Hippocampal formation (tissue), 2 donors: ENCODE measurements around the gene PEX14.

Experiments used
- DNase-seq, 2 donors: peaks; one replicate each; lab custom pipeline; 2025; lab: John Stamatoyannopoulos, UW

Gene PEX14

GRCh38 chr1:10616696-10617095, 141.9 kb downstream of the PEX14 start:
- no peak for DNase-seq

DNA sequence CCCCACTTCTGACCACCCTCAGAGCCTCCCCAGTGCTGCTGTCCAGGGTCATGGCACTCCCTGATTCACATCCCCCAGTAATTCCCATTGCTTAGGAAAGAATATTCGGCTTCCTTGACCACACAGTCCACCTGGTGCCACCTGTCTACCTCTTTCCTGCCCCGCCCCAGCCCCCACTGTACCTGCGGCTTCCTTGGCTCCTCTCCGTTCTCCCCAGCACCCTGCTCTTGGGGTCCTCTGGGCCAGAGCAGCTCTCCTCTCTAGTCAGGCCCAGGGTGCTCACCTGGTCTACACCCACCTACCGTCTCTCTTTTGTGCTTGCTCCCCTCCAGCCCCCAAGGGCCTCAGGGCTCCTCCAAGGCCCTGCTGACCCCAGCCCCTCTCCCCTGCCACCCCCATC, 142.6 kb downstream of the PEX14 start:
- no peak for DNase-seq

GRCh38 chr1:10617931-10618885, 143.5 kb downstream of the PEX14 start:
- no peak for DNase-seq

DNA sequence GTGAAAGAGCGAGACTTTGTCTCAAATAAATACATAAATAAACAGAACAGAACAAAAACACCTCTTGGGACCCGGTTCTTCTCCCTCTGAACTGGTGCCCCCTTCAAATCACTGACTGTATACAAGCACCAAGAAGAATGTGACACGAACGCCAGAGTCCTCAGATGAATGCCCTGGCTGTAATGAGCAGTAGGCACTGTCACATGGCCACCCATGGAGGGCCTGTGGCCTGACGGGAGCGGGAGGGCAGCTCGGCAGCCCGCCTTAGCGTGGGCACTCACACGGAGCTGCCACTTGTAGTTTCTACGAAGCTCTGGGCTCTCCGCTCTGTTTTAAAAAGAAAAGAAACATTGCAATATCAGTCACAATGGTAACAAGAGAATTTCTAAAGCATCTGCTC, 146.0 kb downstream of the PEX14 start:
- DNase-seq, result peak in 1 of 2 donors; percentile 31

DNA sequence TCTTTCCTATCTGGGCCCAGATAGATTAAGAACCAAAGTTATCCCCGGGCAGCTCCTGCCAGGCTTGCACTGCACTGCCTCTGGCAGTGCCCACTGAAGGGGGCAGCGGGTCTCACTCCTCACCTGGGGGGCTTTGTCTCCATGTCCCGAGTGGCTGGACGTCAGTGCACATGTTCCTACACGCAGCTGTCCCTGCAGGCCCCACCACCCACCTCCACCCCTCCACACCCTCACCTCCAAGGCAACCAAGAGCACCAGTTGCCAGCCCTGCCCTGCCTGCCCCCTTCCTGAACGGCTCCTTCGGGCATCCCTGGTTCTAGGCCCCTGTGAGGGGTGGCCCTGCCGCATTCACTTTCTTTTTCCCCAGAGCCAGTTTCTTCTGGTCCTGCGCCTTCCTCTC, 147.2 kb downstream of the PEX14 start:
- no peak for DNase-seq

GRCh38 chr1:10622910-10623685, 148.3 kb downstream of the PEX14 start:
- no peak for DNase-seq

DNA sequence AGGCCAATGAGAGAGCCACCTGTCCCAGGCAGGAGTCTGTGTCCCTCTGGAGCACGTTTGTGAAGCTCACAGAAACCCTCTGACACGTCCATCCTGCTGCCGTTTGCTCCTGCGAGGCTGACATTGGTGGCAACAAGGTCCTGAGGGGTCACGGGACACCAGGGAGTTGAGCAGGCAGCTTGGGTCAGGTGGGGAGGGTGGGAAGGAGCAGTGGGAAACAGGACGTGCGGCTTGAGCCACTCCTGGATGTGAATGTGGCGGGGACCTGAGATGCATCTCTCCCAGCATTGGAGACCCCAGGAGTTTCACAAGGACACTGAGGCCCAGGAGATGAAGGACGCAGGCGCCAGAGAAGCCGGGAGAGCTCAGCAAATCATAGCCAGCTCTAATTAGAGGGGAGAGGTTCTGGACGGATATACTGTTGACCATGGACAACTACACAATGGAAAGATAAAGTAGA, 149.0 kb downstream of the PEX14 start:
- no peak for DNase-seq

- no peak for DNase-seq
Measured at GRCh38 chr1:10624256-10625050, 149.7 kb downstream of the PEX14 start.

DNA sequence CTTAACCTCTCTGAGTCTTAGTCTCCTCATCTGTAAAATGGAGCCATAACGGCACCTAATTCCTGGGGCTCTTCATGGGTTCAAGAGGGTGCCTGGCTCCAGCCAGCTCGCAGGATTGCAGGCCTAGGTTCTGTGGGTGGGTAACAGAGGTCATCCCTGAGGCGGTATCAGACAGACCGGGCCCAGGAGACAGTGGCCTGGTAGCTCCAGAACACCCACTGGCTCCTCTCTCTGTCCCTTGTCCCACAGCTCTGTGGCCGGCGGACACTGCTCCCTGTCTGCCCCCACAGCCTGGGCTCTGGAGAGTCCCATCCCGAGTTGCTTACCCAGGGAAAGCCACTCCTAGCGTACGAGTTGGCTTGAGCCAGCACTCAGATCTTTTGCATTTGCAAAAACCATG, 150.3 kb downstream of the PEX14 start:
- no peak for DNase-seq

DNA sequence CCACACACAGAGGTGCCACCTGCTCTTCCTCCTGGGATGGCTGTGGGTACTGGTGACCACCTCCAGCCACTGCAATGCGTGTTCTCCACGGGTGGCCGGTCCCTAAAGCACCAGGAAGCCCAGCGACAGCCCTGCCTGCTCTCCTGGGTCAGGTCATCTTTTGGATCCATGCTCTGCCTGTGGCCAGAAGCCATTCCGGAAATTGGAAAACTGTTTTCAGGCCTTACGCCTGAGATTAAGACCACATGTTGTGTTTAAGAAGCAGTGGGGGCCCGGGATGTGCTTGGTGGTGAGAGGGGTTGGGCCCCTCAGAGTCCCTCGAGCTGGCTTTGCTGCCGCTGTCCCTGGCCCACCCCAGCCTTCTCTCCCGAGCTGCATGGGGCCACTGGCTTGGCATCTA, 150.8 kb downstream of the PEX14 start:
- DNase-seq, result no peak

DNA sequence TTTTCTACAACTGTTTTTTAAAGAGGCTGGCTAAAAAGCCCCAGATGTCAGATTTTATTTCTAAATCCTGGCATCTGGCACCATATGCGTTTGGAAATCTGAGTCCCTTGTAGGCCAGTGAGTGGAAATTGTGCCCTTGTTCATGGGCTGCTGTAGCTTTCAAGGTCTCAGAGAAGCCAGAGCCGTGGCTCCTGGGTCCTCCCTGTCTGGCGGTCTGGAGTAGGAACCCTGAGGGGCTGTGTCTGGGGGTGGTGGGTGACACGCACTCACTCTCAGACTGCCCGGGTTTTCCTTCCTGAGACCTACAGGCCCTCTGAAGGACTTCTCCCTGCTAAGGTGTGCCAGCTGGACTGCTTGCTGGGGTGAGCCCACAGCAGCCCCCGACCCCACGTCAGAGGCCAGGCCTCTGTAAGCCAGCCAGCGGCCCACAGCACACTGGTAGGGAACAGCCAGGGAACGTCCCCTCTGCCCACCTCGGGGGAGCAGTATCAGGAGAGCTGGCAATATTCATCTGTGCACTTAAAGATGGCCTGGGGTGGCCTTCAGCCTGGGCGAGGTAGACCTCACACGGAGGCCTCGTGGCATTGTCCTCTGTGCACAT, 151.5 kb downstream of the PEX14 start:
- no peak for DNase-seq

DNA sequence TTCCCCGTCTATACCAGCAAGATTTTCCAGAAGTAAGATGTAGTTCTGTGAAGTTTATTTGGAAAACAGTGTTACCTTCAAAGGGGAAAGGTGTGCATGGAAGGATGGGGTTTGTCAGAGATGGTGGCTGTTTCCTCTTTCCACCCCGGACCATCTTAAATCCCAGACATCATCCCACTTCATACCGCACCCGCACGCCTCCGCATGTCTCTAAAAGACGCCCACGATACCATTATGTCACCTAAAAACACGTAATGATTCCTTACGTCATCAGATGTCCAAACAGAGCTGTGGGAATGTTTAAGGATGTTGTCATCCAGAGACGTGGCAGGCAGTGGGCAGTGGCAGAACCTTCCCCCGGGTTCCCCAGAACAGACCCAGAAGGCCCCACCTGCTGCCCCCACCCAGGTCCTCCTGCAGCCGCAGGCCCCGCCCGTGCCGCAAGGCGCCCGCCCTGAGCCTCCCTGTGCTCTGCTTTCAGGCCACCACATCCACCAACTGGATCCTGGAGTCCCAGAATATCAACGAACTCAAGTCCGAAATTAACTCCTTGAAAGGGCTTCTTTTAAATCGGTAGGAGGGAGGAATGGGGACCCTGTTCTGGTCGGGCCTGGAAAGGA, 152.2 kb downstream of the PEX14 start:
- no peak for DNase-seq

DNA sequence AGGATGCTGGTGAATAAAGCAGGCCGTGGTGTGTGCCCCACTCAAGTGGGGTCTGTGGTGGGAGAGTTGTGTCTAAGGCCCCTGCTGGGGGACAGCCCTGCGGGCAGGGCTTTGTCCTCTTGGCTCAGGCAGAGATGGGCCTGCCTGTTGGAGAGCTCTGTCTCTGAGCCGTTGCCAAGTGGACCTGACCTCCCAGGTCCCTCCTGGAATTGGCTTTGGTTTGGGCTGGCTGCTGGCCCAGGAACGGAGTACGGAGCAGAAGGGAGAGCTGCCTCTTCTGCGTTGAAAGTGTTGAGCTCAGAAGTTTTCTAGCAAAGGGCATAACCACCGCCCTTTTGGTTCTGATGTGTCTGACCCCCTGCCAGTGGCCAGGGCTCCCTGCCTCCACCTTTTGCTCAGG, 153.9 kb downstream of the PEX14 start:
- no peak for DNase-seq

GRCh38 chr1:10629091-10629815, 154.5 kb downstream of the PEX14 start:
- no peak for DNase-seq

DNA sequence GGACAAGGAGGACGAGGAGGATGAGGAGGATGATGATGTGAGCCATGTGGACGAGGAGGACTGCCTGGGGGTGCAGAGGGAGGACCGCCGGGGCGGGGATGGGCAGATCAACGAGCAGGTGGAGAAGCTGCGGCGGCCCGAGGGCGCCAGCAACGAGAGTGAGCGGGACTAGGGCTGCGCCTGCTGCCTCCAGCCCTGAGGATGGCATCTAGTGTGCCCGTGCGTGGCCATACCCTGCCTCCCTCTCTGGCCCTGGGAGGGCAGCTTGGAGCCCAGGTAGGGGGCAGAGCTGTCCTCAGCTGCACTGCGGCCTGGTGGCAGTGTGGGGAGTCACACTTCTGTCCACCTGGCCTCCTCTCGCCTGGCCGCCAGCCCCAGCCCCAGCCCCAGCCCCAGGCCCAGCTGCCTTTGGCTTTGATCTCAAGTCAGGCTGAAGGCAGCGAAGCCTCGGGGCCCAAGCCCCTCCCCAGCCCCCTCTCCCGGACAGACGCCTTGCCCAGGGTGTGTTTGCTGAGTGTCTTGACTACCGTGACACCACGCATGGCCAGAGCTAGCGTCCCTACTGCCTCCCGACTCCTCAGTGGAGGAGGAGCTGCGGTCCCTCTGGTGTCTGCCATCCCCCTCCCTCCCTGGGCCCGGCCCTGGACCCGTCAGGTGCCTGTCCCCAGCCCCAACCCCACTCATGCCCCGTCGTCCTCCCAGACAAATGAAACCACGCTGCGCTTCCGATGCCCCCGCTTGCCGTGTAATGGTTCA, 155.2 kb downstream of the PEX14 start:
- DNase-seq, result no peak

DNA sequence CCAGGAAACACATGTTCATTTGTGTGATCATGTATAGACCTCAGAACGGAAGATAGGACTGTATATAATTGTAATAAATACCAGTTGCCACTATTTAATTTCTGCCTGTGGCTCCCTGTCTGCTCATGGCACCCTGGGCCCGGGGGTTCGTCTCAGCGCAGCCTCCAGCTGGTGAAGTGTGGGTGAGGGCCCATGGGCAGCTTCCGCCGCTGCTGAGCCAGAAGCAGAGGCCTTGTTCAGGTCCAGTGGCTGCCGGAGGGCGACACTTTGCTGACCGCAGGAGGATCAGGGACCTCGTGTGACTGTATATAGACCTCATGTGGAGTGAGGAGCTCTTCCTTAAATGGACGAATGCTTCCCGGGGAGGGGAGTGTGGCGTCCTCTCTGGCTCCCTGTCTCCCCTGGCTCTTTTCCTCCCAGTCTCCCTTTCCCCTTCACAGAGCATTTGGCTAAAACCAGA, 155.9 kb downstream of the PEX14 start:
- no peak for DNase-seq

GRCh38 chr1:10631121-10631810, 156.5 kb downstream of the PEX14 start:
- no peak for DNase-seq

DNA sequence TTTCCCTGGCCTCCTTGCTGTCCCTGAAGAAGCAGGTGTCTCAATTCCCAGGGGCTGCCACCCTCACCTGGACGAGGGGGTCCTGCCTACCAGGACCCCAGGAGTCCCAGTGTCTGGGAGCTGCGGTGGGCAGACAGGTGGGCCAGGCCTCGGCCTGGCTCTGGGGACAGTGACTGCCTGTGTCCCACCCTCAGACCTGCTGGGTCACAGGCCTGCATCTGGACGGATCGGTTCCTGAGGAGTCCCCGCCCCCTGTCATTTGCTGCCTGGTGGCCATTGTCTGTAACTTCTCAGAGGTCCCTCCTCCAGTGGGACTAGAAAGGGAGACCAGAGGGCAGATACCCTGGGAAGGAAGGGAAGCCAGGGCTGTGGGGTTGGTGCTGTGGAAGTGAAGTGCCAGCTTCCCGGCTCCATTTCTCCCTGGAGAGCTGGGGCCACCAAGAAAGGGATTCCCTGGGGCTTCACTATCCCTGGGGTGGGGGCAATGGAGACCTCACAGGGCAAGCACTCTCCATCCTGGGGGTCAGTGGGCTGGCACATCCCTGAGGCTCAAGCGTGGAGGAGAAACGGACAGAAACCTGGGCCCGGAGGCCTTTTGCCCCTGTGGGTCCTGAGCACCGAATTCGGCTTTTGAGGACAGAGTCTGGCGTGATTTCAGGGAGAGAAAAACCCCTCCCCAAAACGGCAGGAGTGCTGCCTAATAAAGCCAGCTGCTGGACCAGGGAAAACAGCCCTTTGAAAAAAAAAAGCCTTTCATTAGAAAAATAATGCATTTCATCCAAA, 157.3 kb downstream of the PEX14 start:
- DNase-seq, result no peak
